HL-60 (cell line): ENCODE data around the gene MYO9B.

Experiments used
- CTCF ChIP-seq: IDR thresholded peaks from one replicate; pipeline ENCODE4 v1.5.1; 2011; ENCODE audit warnings: low read length, control low read depth, inconsistent platforms; ENCODE audit not compliant: insufficient read depth
- GABPA ChIP-seq: IDR thresholded peaks from 2 replicates; pipeline ENCODE4 v1.6.1; 2012; ENCODE audit warnings: low read depth
- POLR2AphosphoS5 ChIP-seq: IDR thresholded peaks from 2 replicates; pipeline ENCODE4 v1.6.1; 2012; ENCODE audit warnings: low read depth
- REST ChIP-seq: IDR thresholded peaks from 2 replicates; pipeline ENCODE4 v1.6.1; 2012; ENCODE audit warnings: low read depth; ENCODE audit not compliant: insufficient replicate concordance
- SPI1 ChIP-seq: IDR thresholded peaks from 2 replicates; pipeline ENCODE4 v1.6.1; 2012; ENCODE audit warnings: low read depth, mild to moderate bottlenecking, borderline replicate concordance

GRCh38 chr19:17052439-17052838 lies 23.1 kb upstream of the MYO9B start:
- TF ChIP-seq SPI1 (no peak), CTCF (peak; percentile 46), REST (no peak), POLR2AphosphoS5 (no peak), GABPA (no peak)
